Mucosa of descending colon (tissue), 3 donors: ENCODE results near the gene SDF4. TPM values are rescaled to one million over a fixed set of nuclear protein-coding genes. Genes with fewer than 3 reads are reported as not detected.
A peak's percentile ranks its signal among the peaks of the same experiment; 100 is the strongest.

Experiments
- ATAC-seq: fragments of 200-7000 bp; cut with Tn5 transposase; one replicate; pipeline ENCODE4 v1.9.1; 2020; ENCODE audit warnings: mild to moderate bottlenecking, moderate library complexity
- DNase-seq, 3 donors: peaks; one replicate each; pipeline ENCODE4 v3.0.0-alpha.2; 2020
- H3K36me3 ChIP-seq: fragments of 200-600 bp; one replicate; pipeline ENCODE4 v1.8.0; 2021; ENCODE audit warnings: low read depth, mild to moderate bottlenecking
- H3K4me1 ChIP-seq: fragments of 200-600 bp; one replicate; pipeline ENCODE4 v1.8.0; 2021; ENCODE audit warnings: low read depth, mild to moderate bottlenecking
- H3K4me3 ChIP-seq: fragments of 200-600 bp; one replicate; pipeline ENCODE4 v1.8.0; 2021; ENCODE audit warnings: mild to moderate bottlenecking
- H3K9me3 ChIP-seq: fragments of 200-600 bp; one replicate; pipeline ENCODE4 v1.8.0; 2021; ENCODE audit warnings: mild to moderate bottlenecking
- CTCF ChIP-seq: fragments of 200-600 bp; IDR thresholded peaks from one replicate; pipeline ENCODE4 v1.8.0; 2022; ENCODE audit warnings: antibody characterized with exemption, mild to moderate bottlenecking
- intact Hi-C, 2 donors: fragments of 100-400 bp; cut with DNase I in 1 of 2; cut with micrococcal nuclease in 1 of 2; formaldehyde crosslinking; loops; one replicate each; pipeline versions ENCODE4 v1.11.0 to v1.11.1; 2022; cut with DNase I, micrococcal nuclease
- total RNA-seq, 3 donors: library from RNA; stranded (reverse); fragmentation: NEBNext Ultra II Directional in 2 of 3; extraction: Animal tissue kit (Norgen Biotek cat#: 25700) in 2 of 3; gene quantifications; one replicate each; pipeline versions ENCODE4 v1.2.1 to v1.2.4, GENCODE V29; 2021 to 2023
- donor health status: DM: no; HTN: no; CAD: no; lungs with moderate emphysema.
- donor health status: DM: no; HTN: no; CAD: no.
- donor health status: DM: no; HTN: yes; CAD: no.

The SDF4 gene
- total RNA-seq, 3 donors from 2014 or later, result 169 to 257 (median 226) TPM

GRCh38 chr1:1191734-1192133 is 40.1 kb downstream of the SDF4 start:
- no peaks in the 10 kb centered on the region for H3K36me3 ChIP-seq
- intact Hi-C loops, result no loop called here
- H3K9me3 ChIP-seq, result peaks cover 9% of the 10 kb centered on the region
- no peak for TF ChIP-seq CTCF
- H3K4me3 ChIP-seq, result no peak overlapping the region
- H3K4me1 ChIP-seq, result no peaks in the 10 kb centered on the region
- ATAC-seq (no peak), DNase-seq (peak in 1 of 3 donors; percentile 6)

GRCh38 chr1:1189111-1189510 is 42.7 kb downstream of the SDF4 start:
- Histone ChIP-seq H3K36me3 (no peaks in the 10 kb centered on the region), H3K4me3 (no peak overlapping the region), H3K4me1 (no peaks in the 10 kb centered on the region), H3K9me3 (no peaks in the 10 kb centered on the region)
- DNase-seq (no peak), ATAC-seq (no peak)
- intact Hi-C loops, result no loop called here
- TF ChIP-seq CTCF, result no peak

GRCh38 chr1:1187938-1188337 is 43.9 kb downstream of the SDF4 start:
- intact Hi-C loops, result no loop called here
- H3K36me3 ChIP-seq, result no peaks in the 10 kb centered on the region
- H3K9me3 ChIP-seq, result no peaks in the 10 kb centered on the region
- ATAC-seq, result no peak
- no peak for DNase-seq
- H3K4me3 ChIP-seq, result no peak overlapping the region
- no peak for TF ChIP-seq CTCF
- no peaks in the 10 kb centered on the region for H3K4me1 ChIP-seq

- no peak for ATAC-seq
- Histone ChIP-seq H3K4me1 (no peaks in the 10 kb centered on the region), H3K9me3 (no peaks in the 10 kb centered on the region), H3K36me3 (no peaks in the 10 kb centered on the region), H3K4me3 (no peak overlapping the region)
- no peak for TF ChIP-seq CTCF
- intact Hi-C loops, result no loop called here
- DNase-seq, result peak in 2 of 3 donors; percentile 20 to 48
These were observed 46.6 kb downstream of the SDF4 start for GRCh38 chr1:1185101-1185765.

- intact Hi-C loops, result no loop called here
- no peak for TF ChIP-seq CTCF
- no peaks in the 10 kb centered on the region for H3K9me3 ChIP-seq
- H3K4me3 ChIP-seq, result no peak overlapping the region
- no peak for ATAC-seq
- peak in 1 of 3 donors; percentile 17 for DNase-seq
- H3K4me1 ChIP-seq, result no peaks in the 10 kb centered on the region
- H3K36me3 ChIP-seq, result no peaks in the 10 kb centered on the region
These were observed 47.7 kb downstream of the SDF4 start for GRCh38 chr1:1183833-1184775.
